PFSK-1 (cell line): ENCODE measurements around the gene GADD45G.

Source experiments
- FOXP2 ChIP-seq: optimal IDR thresholded peaks from 2 replicates; pipeline ENCODE3; 2011; ENCODE audit warnings: borderline replicate concordance, control low read depth, inconsistent platforms; ENCODE audit not compliant: insufficient read depth; ENCODE audit errors: extremely low read length, extremely low read depth
- POLR2AphosphoS5 ChIP-seq: IDR thresholded peaks from 2 replicates; pipeline ENCODE4 v1.6.1; 2012; ENCODE audit warnings: low read depth, mild to moderate bottlenecking, control low read depth, low read length, moderate library complexity
- SIN3A ChIP-seq: IDR thresholded peaks from 2 replicates; pipeline ENCODE4 v1.6.1; 2012; ENCODE audit warnings: mild to moderate bottlenecking, low read length, moderate library complexity, borderline replicate concordance; ENCODE audit not compliant: insufficient read depth
- TAF1 ChIP-seq: IDR thresholded peaks from 2 replicates; pipeline ENCODE4 v1.6.1; 2012; ENCODE audit warnings: low read length, control low read depth, borderline replicate concordance; ENCODE audit not compliant: insufficient read depth
- TF ChIP-seq, protein P1 (sequence below), 2 experiments: IDR thresholded peaks; 2 replicates each; pipeline versions ENCODE4 v1.6.1 to v1.8.0; 2011 to 2012; ENCODE audit warnings: low read depth in 2 of 2, low read length in 2 of 2, control low read depth in 1 of 2, inconsistent platforms in 1 of 2, mild to moderate bottlenecking in 1 of 2, moderate library complexity in 1 of 2; ENCODE audit not compliant: insufficient read depth in 1 of 2

GADD45G gene

DNA sequence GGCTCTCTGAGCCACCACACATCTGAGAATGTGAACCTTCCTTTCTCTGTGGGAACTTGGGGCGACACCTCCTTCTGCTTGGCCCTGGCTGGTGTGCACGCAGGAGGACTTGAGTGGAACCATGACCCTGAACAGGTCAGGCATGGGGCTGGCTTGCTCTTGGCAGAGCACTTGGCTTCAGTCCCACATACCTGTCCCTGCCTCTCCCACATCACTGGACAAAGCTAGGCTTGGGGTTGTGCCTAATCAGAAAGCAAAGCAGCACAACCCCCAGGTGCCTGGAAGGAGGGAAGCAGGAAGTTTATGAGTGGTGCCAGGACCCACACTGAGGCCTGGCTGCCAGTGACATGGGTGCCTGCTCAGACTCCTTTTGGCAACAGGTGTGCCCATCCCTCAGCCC, 13.2 kb downstream of the GADD45G start:
- TF ChIP-seq TAF1 = no peak
- TF ChIP-seq POLR2AphosphoS5 = no peak
- no peak for TF ChIP-seq FOXP2
- no peak for TF ChIP-seq SIN3A
- TF ChIP-seq, protein P1, sequence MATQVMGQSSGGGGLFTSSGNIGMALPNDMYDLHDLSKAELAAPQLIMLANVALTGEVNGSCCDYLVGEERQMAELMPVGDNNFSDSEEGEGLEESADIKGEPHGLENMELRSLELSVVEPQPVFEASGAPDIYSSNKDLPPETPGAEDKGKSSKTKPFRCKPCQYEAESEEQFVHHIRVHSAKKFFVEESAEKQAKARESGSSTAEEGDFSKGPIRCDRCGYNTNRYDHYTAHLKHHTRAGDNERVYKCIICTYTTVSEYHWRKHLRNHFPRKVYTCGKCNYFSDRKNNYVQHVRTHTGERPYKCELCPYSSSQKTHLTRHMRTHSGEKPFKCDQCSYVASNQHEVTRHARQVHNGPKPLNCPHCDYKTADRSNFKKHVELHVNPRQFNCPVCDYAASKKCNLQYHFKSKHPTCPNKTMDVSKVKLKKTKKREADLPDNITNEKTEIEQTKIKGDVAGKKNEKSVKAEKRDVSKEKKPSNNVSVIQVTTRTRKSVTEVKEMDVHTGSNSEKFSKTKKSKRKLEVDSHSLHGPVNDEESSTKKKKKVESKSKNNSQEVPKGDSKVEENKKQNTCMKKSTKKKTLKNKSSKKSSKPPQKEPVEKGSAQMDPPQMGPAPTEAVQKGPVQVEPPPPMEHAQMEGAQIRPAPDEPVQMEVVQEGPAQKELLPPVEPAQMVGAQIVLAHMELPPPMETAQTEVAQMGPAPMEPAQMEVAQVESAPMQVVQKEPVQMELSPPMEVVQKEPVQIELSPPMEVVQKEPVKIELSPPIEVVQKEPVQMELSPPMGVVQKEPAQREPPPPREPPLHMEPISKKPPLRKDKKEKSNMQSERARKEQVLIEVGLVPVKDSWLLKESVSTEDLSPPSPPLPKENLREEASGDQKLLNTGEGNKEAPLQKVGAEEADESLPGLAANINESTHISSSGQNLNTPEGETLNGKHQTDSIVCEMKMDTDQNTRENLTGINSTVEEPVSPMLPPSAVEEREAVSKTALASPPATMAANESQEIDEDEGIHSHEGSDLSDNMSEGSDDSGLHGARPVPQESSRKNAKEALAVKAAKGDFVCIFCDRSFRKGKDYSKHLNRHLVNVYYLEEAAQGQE (IDR thresholded peaks at IDR 0.05; ENCODE audit: insufficient read depth in 1 of 2, low read depth in 2 of 2, low read length in 2 of 2) = no peak

DNA sequence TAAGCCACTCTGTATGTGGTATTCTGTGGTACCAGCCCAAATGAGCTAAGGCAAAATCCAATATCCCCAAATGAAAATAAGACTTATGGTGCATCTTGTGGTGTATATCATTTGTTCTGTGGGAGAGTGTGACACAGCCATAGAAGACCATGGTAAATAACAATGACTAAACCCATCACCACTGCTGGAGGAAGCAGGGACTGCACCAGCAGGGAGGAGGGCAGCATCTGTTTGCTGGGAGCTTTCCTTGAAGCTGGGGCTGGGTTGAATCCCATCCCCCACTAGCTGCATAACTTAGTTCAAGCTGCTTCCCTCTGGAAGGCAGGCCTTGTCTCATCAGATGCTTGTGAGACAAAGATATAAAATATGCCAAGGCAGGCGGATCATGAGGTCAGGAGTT, 14.2 kb downstream of the GADD45G start:
- no peak for TF ChIP-seq TAF1
- TF ChIP-seq SIN3A = no peak
- TF ChIP-seq POLR2AphosphoS5 = no peak
- TF ChIP-seq, protein P1 (IDR thresholded peaks at IDR 0.05; ENCODE audit: insufficient read depth in 1 of 2, low read depth in 2 of 2, low read length in 2 of 2) = no peak
- TF ChIP-seq FOXP2 = no peak

GRCh38 chr9:89619424-89620138, 14.8 kb downstream of the GADD45G start:
- no peak for TF ChIP-seq POLR2AphosphoS5
- TF ChIP-seq TAF1 = no peak
- no peak for TF ChIP-seq SIN3A
- TF ChIP-seq FOXP2 = no peak
- TF ChIP-seq, protein P1 (IDR thresholded peaks at IDR 0.05; ENCODE audit: insufficient read depth in 1 of 2, low read depth in 2 of 2, low read length in 2 of 2) = no peak

- no peak for TF ChIP-seq SIN3A
- no peak for TF ChIP-seq TAF1
- no peak for TF ChIP-seq POLR2AphosphoS5
- no peak for TF ChIP-seq FOXP2
- TF ChIP-seq, protein P1 (IDR thresholded peaks at IDR 0.05; ENCODE audit: insufficient read depth in 1 of 2, low read depth in 2 of 2, low read length in 2 of 2) = no peak
Measured at GRCh38 chr9:89621031-89621430, 16.2 kb downstream of the GADD45G start.

GRCh38 chr9:89621676-89622075, 16.9 kb downstream of the GADD45G start:
- TF ChIP-seq FOXP2 (no peak), TAF1 (no peak), SIN3A (no peak), POLR2AphosphoS5 (no peak)
- TF ChIP-seq, protein P1 (IDR thresholded peaks at IDR 0.05; ENCODE audit: insufficient read depth in 1 of 2, low read depth in 2 of 2, low read length in 2 of 2) = no peak
